ENCODE measurements around the gene TMEM245. TPM values are rescaled to one million over a fixed set of nuclear protein-coding genes. Genes with fewer than 3 reads are reported as not detected.

Gene TMEM245
- total and polyA plus RNA-seq, 3 donors from 2014 or later, result 44.9 to 67.6 (median 63.6) TPM

DNA sequence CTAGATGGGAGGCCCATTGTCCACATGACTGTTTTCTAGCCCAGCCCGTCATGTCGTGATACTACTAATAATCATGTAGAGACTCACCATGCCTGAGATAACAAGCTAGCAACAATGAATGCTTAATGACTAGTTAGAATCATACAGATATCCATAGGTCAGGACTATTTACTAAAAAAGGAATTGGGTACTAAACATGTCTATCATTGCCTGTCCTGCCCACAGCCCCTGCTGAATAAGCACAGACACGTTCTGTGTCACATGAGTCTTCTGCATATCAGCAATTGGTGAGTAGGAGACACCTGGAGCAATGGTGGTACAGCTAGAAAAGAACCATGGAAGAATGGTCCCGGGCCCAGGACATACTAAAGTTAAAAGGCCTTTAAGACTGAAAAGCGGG is 29.3 kb upstream of the TMEM245 start:
- intact Hi-C loops (cut with DNase I; ENCODE audit: low total_unique reads), result no loop called here
- H3K36me3 ChIP-seq (ENCODE audit: low read depth, missing control alignments), result no peaks in the 10 kb centered on the region
- H3K27me3 ChIP-seq, result no peaks in the 10 kb centered on the region
- no peak overlapping the region for H3K4me3 ChIP-seq
- TF ChIP-seq, protein P1, sequence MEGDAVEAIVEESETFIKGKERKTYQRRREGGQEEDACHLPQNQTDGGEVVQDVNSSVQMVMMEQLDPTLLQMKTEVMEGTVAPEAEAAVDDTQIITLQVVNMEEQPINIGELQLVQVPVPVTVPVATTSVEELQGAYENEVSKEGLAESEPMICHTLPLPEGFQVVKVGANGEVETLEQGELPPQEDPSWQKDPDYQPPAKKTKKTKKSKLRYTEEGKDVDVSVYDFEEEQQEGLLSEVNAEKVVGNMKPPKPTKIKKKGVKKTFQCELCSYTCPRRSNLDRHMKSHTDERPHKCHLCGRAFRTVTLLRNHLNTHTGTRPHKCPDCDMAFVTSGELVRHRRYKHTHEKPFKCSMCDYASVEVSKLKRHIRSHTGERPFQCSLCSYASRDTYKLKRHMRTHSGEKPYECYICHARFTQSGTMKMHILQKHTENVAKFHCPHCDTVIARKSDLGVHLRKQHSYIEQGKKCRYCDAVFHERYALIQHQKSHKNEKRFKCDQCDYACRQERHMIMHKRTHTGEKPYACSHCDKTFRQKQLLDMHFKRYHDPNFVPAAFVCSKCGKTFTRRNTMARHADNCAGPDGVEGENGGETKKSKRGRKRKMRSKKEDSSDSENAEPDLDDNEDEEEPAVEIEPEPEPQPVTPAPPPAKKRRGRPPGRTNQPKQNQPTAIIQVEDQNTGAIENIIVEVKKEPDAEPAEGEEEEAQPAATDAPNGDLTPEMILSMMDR (IDR thresholded peaks at IDR 0.05), result no peak
- TF ChIP-seq POLR2A (IDR thresholded peaks at IDR 0.05), result no peak
- no peak for DNase-seq
- H3K27ac ChIP-seq, result no peak overlapping the region
- no peaks in the 10 kb centered on the region for H3K9me3 ChIP-seq
- H3K4me1 ChIP-seq, result no peaks in the 10 kb centered on the region
- WGBS, 2 donors, result 88 to 93% methylated on average over 5 of the region's 5 CpGs

DNA sequence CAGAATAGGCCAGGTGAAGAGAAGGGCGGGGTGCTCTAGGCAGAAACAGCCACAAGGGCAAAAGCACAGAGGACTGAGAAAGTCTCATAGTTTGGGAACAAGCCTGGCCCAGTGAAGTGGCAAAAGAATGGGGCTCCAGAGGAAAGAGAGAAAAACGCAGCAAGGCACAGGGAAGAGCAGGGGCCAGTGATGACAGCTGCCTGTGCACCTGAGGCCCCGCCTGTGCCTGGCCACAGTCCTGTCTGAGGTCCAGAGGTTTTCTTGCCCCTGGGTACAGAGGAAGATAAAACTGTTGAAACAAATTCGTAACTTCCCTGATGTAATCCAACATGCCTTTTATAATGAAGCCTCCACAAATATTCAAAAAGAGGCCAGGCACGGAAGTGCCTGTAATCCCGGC is 25.3 kb upstream of the TMEM245 start:
- Histone ChIP-seq H3K27ac (no peak overlapping the region), H3K9me3 (no peaks in the 10 kb centered on the region), H3K4me1 (no peaks in the 10 kb centered on the region), H3K36me3 (ENCODE audit: low read depth, missing control alignments) (no peaks in the 10 kb centered on the region), H3K27me3 (no peaks in the 10 kb centered on the region), H3K4me3 (no peak overlapping the region)
- no peak for TF ChIP-seq POLR2A (IDR thresholded peaks at IDR 0.05)
- TF ChIP-seq, protein P1 (IDR thresholded peaks at IDR 0.05), result no peak
- intact Hi-C loops (cut with DNase I; ENCODE audit: low total_unique reads), result no loop called here
- 91 to 94% methylated on average over 6 of the region's 6 CpGs for WGBS, 2 donors
- no peak for DNase-seq

DNA sequence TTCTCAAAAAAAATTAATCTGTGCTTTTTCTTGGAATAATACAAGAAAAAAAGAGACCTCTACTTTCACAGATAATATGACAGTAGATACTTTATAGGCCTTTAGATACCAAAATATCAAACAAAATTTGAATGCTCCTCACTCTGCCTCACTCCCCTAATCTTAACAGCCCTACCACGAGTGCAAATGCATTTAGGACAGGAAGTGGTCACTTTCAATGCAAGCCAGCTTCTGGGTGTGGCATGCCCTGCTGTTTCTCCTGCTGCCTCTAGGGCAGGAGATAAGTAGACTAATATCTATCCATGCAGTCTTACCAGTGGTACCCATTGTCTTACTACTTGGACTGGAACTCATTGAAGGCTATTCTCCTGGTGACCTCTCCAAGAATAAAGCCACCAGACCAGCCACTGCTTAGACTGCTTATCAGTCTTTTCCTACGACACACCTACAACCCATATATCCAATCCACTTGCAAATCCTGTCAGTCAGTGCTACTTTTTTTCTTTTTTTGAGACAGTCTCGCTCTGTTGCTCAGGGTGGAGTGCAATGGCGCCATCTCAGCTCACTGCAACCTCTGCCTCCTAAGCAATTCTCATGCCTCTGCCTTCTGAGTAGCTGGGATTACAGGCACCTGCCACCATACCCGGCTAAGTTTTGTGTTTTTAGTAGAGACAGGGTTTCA is 24.3 kb upstream of the TMEM245 start:
- Histone ChIP-seq H3K36me3 (ENCODE audit: low read depth, missing control alignments) (no peaks in the 10 kb centered on the region), H3K4me3 (no peak overlapping the region), H3K27ac (no peak overlapping the region), H3K4me1 (no peaks in the 10 kb centered on the region), H3K9me3 (no peaks in the 10 kb centered on the region), H3K27me3 (no peaks in the 10 kb centered on the region)
- TF ChIP-seq, protein P1 (IDR thresholded peaks at IDR 0.05), result no peak
- no peak for TF ChIP-seq POLR2A (IDR thresholded peaks at IDR 0.05)
- intact Hi-C loops (cut with DNase I; ENCODE audit: low total_unique reads), result no loop called here
- DNase-seq, result no peak
- WGBS, 2 donors, result 78 to 82% methylated on average over 5 of the region's 5 CpGs

DNA sequence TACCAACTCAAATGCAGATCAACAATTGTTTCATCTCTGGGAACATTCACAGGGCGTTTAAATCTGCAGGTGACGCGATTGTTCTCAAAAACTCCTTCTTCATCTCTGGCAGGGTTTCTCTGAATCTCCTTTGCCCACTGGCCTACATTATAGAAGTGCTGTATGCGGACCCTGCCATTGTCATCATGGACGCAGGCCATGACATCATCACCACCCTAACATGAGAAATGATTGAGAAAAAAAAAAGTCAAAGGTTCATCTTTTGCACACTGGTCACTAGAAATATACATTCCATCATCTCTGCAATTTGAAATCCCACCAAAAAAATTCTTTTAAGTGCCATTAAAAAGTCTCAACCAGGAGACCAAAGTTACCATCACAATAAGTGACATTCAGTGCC is 21.6 kb upstream of the TMEM245 start:
- Histone ChIP-seq H3K4me3 (no peak overlapping the region), H3K36me3 (ENCODE audit: low read depth, missing control alignments) (no peaks in the 10 kb centered on the region), H3K4me1 (no peaks in the 10 kb centered on the region), H3K9me3 (no peaks in the 10 kb centered on the region), H3K27me3 (no peaks in the 10 kb centered on the region), H3K27ac (no peak overlapping the region)
- TF ChIP-seq, protein P1 (IDR thresholded peaks at IDR 0.05), result no peak
- no peak for TF ChIP-seq POLR2A (IDR thresholded peaks at IDR 0.05)
- no peak for DNase-seq
- WGBS, 2 donors, result 90 to 94% methylated on average over 5 of the region's 5 CpGs
- intact Hi-C loops (cut with DNase I; ENCODE audit: low total_unique reads), result no loop called here

DNA sequence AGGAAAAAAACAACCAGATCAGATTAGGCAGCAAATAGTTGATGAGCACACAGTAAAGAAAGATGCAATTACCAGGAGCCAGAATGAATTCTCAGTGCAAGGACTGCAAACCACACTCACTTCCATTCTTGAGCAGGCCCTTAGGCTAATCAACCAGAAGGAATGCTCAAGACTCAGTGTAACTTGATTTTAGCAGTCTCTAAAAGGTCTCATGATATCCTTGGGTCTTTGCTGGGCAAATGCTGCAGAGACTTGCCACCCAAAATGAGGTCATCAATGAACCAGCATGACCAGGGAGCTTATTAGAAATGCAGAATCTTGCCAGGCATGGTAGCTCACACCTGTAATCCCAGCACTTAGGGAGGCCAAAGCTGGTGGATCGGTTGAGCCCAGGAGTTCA is 20.1 kb upstream of the TMEM245 start:
- no peaks in the 10 kb centered on the region for H3K27me3 ChIP-seq
- no peaks in the 10 kb centered on the region for H3K36me3 ChIP-seq (ENCODE audit: low read depth, missing control alignments)
- no peak overlapping the region for H3K27ac ChIP-seq
- no peaks in the 10 kb centered on the region for H3K9me3 ChIP-seq
- H3K4me3 ChIP-seq, result no peak overlapping the region
- TF ChIP-seq, protein P1 (IDR thresholded peaks at IDR 0.05), result no peak
- no peak for TF ChIP-seq POLR2A (IDR thresholded peaks at IDR 0.05)
- intact Hi-C loops (cut with DNase I; ENCODE audit: low total_unique reads), result no loop called here
- 94 to 95% methylated on average over 1 of the region's 1 CpG for WGBS, 2 donors
- DNase-seq, result no peak
- H3K4me1 ChIP-seq, result no peaks in the 10 kb centered on the region

All from testis (tissue), 3 donors.